ENCODE data around the gene SLC12A3. TPM values are rescaled to one million over a fixed set of nuclear protein-coding genes. Genes with fewer than 3 reads are reported as not detected.
"Not testable (repeated sequence)": the region's sequence is repeated elsewhere in the genome, so short reads cannot be mapped to it uniquely, and the experiment has no call there.

The SLC12A3 gene
- total RNA-seq, 4 donors from 2014 or later: not detected

DNA sequence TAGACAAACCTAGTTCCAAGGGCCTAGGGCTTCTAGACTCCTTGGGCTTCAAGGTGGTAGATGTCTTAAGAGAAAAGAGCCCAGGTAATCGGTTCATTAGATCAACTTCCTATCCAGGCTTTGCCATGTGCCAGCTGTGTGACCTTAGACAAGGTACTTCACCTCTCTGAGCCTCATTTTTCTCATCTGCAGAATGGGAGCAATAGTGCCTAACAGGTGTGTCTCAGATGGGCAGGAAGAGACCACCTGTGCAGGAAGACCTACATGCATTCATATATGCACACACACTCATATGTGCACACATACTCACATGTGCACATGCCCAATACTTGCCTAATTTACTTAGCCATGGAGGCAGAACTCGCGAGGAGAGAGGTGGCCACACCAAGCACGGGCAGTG is 15.7 kb downstream of the SLC12A3 start:
- no peaks in the 10 kb centered on the region for H3K36me3 ChIP-seq
- no peak overlapping the region for H3K27ac ChIP-seq
- no peaks in the 10 kb centered on the region for H3K27me3 ChIP-seq
- no peaks in the 10 kb centered on the region for H3K9me3 ChIP-seq
- no peak for DNase-seq (ENCODE audit: low spot score in 2 of 2)
- H3K4me1 ChIP-seq: no peaks in the 10 kb centered on the region
- no peak overlapping the region for H3K4me3 ChIP-seq
- WGBS, 2 donors: 83 to 97% methylated on average over 4 of the region's 4 CpGs
- TF ChIP-seq EP300 (IDR thresholded peaks at IDR 0.05) (no peak), POLR2A (IDR thresholded peaks at IDR 0.05) (no peak)
- TF ChIP-seq, protein P1, sequence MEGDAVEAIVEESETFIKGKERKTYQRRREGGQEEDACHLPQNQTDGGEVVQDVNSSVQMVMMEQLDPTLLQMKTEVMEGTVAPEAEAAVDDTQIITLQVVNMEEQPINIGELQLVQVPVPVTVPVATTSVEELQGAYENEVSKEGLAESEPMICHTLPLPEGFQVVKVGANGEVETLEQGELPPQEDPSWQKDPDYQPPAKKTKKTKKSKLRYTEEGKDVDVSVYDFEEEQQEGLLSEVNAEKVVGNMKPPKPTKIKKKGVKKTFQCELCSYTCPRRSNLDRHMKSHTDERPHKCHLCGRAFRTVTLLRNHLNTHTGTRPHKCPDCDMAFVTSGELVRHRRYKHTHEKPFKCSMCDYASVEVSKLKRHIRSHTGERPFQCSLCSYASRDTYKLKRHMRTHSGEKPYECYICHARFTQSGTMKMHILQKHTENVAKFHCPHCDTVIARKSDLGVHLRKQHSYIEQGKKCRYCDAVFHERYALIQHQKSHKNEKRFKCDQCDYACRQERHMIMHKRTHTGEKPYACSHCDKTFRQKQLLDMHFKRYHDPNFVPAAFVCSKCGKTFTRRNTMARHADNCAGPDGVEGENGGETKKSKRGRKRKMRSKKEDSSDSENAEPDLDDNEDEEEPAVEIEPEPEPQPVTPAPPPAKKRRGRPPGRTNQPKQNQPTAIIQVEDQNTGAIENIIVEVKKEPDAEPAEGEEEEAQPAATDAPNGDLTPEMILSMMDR (IDR thresholded peaks at IDR 0.05): no peak

DNA sequence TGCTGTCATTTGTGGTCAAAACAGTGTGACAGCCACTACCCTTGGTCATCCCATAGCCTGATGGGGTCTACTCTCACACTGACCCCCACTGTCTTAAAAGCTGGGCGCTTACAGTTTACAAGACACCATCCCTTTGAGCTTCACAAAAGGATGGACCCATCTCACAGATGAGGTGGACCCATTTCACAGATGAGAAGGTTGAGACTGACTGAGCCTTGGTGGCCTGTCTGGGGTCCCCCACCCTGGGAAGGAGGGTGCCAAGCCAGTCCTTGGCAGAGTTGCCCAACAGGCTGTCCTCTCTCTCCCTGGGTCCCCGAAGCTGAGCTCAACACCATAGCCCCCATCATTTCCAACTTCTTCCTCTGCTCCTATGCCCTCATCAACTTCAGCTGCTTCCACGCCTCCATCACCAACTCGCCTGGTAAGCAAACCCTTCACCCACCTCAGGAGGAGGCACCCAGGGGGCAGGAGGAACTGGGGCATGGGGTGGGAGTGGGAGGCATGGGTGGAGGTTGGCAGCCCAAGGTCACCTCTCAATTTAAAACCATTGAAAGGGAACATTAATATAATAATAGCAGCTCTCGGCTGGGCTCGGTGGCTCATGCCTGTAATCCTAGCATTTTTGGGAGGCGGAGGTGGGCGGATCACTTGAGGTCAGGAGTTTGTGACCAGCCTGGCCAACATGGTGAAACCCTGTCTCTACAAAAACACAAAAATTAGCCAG is 17.2 kb downstream of the SLC12A3 start:
- no peak for DNase-seq (ENCODE audit: low spot score in 2 of 2)
- H3K4me1 ChIP-seq: no peaks in the 10 kb centered on the region
- 76 to 79% methylated on average over 8 of the region's 8 CpGs for WGBS, 2 donors

DNA sequence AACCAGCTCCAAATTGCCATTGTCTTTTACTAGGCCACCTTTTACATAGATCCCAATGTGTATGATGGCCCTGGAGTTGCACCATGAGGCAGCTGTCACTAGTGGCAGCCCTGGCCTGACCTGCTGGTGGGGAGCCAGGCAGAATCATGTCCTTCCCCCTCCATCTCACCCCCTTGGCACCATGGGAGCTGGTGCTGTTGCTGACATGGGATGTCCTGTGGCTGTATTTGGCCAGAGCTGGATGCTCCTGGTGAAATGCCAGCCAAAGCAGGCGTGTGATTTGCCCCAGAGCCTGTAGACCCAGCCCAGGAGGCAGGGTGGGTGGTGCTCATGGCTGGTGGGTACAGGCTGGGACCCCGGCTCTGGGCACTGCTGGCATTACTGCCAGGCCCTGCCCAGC is 18.6 kb downstream of the SLC12A3 start:
- no peaks in the 10 kb centered on the region for H3K9me3 ChIP-seq
- 80 to 83% methylated on average over 1 of the region's 2 CpGs for WGBS, 2 donors
- no peak for DNase-seq (ENCODE audit: low spot score in 2 of 2)
- no peak overlapping the region for H3K27ac ChIP-seq
- H3K27me3 ChIP-seq: no peaks in the 10 kb centered on the region
- no peak overlapping the region for H3K4me3 ChIP-seq
- TF ChIP-seq, protein P1 (IDR thresholded peaks at IDR 0.05): no peak
- no peak for TF ChIP-seq POLR2A (IDR thresholded peaks at IDR 0.05)
- no peak for TF ChIP-seq EP300 (IDR thresholded peaks at IDR 0.05)
- no peaks in the 10 kb centered on the region for H3K36me3 ChIP-seq
- no peaks in the 10 kb centered on the region for H3K4me1 ChIP-seq

More for the DNA sequence above, 17.2 kb downstream of the SLC12A3 start:
- Histone ChIP-seq H3K27ac (no peak overlapping the region), H3K27me3 (no peaks in the 10 kb centered on the region), H3K4me3 (no peak overlapping the region), H3K9me3 (no peaks in the 10 kb centered on the region), H3K36me3 (no peaks in the 10 kb centered on the region)
- TF ChIP-seq, protein P1 (IDR thresholded peaks at IDR 0.05): no peak
- TF ChIP-seq POLR2A (IDR thresholded peaks at IDR 0.05) (no peak), EP300 (IDR thresholded peaks at IDR 0.05) (no peak)

GRCh38 chr16:56884026-56884582 is 19.1 kb downstream of the SLC12A3 start:
- Histone ChIP-seq H3K4me1 (no peaks in the 10 kb centered on the region), H3K36me3 (no peaks in the 10 kb centered on the region), H3K27me3 (no peaks in the 10 kb centered on the region), H3K4me3 (no peak overlapping the region), H3K27ac (no peak overlapping the region), H3K9me3 (no peaks in the 10 kb centered on the region)
- TF ChIP-seq, protein P1 (IDR thresholded peaks at IDR 0.05): no peak
- no peak for TF ChIP-seq EP300 (IDR thresholded peaks at IDR 0.05)
- no peak for TF ChIP-seq POLR2A (IDR thresholded peaks at IDR 0.05)
- DNase-seq (ENCODE audit: low spot score in 2 of 2): no peak
- WGBS, 2 donors: 88 to 89% methylated on average over 13 to 14 of the region's 14 CpGs

GRCh38 chr16:56884929-56885328 is 19.9 kb downstream of the SLC12A3 start:
- not testable (repeated sequence) for H3K4me1 ChIP-seq; H3K4me3 ChIP-seq; H3K36me3 ChIP-seq; DNase-seq (ENCODE audit: low spot score in 2 of 2); H3K27me3 ChIP-seq; H3K27ac ChIP-seq; H3K9me3 ChIP-seq
- 90 to 92% methylated on average over 13 of the region's 13 CpGs for WGBS, 2 donors
